Measurements from ENCODE around the gene CETP.

DNA sequence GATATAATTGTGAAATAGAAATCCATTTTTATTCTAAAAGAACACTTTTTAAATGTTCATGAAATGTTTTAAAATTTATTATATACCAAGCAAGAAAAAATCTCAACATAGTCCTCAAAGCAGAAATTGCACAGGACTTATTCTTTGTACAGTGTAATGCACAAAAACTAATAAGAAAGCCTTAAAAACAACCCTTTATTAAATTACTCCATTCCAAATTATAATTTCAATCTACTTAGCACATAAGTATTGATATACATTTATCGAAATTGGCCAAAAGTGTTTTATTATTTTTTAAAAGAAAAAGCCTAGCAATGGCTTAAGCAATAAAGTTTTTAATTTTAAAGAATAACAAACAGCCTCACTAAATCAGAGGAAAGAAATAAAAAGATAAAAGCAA lies 46.7 kb downstream of the CETP start:
- TF ChIP-seq, protein P1, sequence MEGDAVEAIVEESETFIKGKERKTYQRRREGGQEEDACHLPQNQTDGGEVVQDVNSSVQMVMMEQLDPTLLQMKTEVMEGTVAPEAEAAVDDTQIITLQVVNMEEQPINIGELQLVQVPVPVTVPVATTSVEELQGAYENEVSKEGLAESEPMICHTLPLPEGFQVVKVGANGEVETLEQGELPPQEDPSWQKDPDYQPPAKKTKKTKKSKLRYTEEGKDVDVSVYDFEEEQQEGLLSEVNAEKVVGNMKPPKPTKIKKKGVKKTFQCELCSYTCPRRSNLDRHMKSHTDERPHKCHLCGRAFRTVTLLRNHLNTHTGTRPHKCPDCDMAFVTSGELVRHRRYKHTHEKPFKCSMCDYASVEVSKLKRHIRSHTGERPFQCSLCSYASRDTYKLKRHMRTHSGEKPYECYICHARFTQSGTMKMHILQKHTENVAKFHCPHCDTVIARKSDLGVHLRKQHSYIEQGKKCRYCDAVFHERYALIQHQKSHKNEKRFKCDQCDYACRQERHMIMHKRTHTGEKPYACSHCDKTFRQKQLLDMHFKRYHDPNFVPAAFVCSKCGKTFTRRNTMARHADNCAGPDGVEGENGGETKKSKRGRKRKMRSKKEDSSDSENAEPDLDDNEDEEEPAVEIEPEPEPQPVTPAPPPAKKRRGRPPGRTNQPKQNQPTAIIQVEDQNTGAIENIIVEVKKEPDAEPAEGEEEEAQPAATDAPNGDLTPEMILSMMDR (IDR thresholded peaks at IDR 0.05) = no peak
- no peak for TF ChIP-seq POLR2A (IDR thresholded peaks at IDR 0.05)
